AG04450 (cell line): ENCODE measurements around the gene MYLK3. TPM values are rescaled to one million over a fixed set of nuclear protein-coding genes. Genes with fewer than 3 reads are reported as not detected.

ENCODE experiments used
- CTCF ChIA-PET: fragments of 300-600, 350-600 bp; formaldehyde crosslinking; extraction: SDS; loops from one replicate; lab custom pipeline; 2022; ENCODE audit warnings: antibody characterized with exemption, inconsistent platforms; lab: Charles Lee
- POLR2A ChIA-PET: fragments of 350-600 bp; formaldehyde crosslinking; extraction: SDS; loops from one replicate; lab custom pipeline; 2021; ENCODE audit warnings: antibody characterized with exemption, inconsistent platforms; lab: Yijun Ruan, JAX
- DNase-seq: peaks from one replicate; pipeline ENCODE4 v3.0.0-alpha.2; 2011; ENCODE audit warnings: low read depth, low spot score
- H3K27ac ChIP-seq: one replicate; pipeline ENCODE4 v1.5.1; 2012; ENCODE audit warnings: low read depth, low read length, control low read depth
- H3K27me3 ChIP-seq: one replicate; pipeline ENCODE4 v1.6.0; 2012; ENCODE audit warnings: low read length; ENCODE audit not compliant: control insufficient read depth, insufficient read depth
- H3K4me3 ChIP-seq: 2 replicates; pipeline ENCODE4 v1.5.1; 2011; ENCODE audit warnings: mild to moderate bottlenecking, low read depth, low read length, control low read depth
- H3K9me3 ChIP-seq: 2 replicates; pipeline ENCODE4 v1.5.1; 2012; ENCODE audit warnings: low read length; ENCODE audit not compliant: control insufficient read depth, insufficient read depth
- polyA plus RNA-seq: library from polyadenylated mRNA; depleted of rRNA; stranded (reverse); fragments of >200 nt; gene quantifications from 2 replicates; pipeline ENCODE4 v1.2.3, GENCODE V29; 2011
- TF ChIP-seq, protein P1 (sequence below): IDR thresholded peaks from 2 replicates; pipeline ENCODE4 v1.5.1; 2011; ENCODE audit warnings: low read depth, low read length, control low read depth, inconsistent platforms

The MYLK3 gene
- polyA plus RNA-seq, 1 experiment, result 0.11 TPM

DNA sequence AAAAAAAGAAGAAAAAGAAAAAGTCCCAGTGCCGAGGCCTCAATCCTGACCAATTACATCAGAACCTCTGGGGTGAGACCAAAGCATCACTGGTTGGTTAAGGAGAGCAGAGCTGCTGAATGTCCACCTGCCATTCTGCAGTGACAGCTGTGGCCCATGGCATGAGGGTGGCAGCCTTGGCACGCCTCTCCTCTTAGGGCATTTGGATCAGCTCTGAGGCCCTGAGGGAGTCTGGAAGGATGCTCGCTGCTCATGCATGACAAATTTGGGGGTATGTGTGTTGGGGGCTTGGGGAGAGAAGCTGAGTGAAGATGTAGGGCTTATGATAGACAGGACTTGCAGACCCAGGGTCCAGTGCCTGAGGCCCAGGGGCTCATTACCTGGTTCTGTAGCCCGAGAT, 26.3 kb downstream of the MYLK3 start:
- Histone ChIP-seq H3K4me3 (no peak overlapping the region), H3K9me3 (no peaks in the 10 kb centered on the region), H3K27me3 (no peaks in the 10 kb centered on the region), H3K27ac (no peak overlapping the region)
- CTCF ChIA-PET, result no interaction called here
- DNase-seq, result no peak
- POLR2A ChIA-PET, result no interaction called here
- TF ChIP-seq, protein P1, sequence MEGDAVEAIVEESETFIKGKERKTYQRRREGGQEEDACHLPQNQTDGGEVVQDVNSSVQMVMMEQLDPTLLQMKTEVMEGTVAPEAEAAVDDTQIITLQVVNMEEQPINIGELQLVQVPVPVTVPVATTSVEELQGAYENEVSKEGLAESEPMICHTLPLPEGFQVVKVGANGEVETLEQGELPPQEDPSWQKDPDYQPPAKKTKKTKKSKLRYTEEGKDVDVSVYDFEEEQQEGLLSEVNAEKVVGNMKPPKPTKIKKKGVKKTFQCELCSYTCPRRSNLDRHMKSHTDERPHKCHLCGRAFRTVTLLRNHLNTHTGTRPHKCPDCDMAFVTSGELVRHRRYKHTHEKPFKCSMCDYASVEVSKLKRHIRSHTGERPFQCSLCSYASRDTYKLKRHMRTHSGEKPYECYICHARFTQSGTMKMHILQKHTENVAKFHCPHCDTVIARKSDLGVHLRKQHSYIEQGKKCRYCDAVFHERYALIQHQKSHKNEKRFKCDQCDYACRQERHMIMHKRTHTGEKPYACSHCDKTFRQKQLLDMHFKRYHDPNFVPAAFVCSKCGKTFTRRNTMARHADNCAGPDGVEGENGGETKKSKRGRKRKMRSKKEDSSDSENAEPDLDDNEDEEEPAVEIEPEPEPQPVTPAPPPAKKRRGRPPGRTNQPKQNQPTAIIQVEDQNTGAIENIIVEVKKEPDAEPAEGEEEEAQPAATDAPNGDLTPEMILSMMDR, result no peak

DNA sequence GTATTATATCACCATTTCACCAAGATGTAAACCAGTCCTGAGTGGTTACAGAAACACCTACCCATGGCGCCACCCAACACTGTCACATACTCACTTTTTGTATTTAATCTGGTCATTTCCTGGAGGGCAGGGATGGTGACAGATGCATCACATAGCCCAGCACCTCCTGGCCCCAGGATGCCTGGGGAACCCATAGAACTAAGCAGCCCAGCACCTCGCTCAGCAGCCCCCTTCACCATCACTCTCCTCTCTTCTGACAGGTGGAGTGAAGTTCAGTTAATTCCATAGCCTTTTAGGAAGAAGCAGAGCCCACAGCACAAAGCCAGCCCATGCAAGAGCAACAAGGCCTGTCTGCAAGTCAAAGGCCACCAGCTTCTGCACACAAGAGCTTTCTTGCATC, 27.5 kb downstream of the MYLK3 start:
- DNase-seq, result no peak
- H3K27ac ChIP-seq, result no peak overlapping the region
- POLR2A ChIA-PET, result no interaction called here
- H3K4me3 ChIP-seq, result no peak overlapping the region
- H3K9me3 ChIP-seq, result no peaks in the 10 kb centered on the region
- CTCF ChIA-PET, result no interaction called here
- H3K27me3 ChIP-seq, result no peaks in the 10 kb centered on the region
- TF ChIP-seq, protein P1, result no peak

DNA sequence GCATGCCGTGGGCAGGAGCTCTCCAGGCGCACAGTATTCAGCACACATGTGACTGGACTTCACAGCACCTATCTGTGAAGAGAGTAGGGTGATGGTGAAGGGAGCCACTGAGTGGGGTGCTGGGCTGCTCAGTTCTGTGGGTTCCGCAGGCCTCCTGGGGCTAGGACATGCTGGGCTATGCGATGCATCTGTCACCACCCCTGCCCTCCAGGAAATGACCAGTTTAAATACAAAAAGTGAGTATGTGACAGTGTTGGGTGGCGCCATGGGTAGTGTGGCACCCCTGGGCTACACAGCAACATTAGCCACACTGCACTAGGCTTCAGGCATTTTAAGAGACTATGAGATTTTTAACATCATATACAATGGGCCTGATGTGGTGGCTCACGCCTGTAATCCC, 28.6 kb downstream of the MYLK3 start:
- no peak overlapping the region for H3K4me3 ChIP-seq
- no peak overlapping the region for H3K27ac ChIP-seq
- H3K9me3 ChIP-seq, result no peaks in the 10 kb centered on the region
- TF ChIP-seq, protein P1, result no peak
- H3K27me3 ChIP-seq, result no peaks in the 10 kb centered on the region
- no peak for DNase-seq
- ChIA-PET POLR2A (no interaction called here), CTCF (no interaction called here)

DNA sequence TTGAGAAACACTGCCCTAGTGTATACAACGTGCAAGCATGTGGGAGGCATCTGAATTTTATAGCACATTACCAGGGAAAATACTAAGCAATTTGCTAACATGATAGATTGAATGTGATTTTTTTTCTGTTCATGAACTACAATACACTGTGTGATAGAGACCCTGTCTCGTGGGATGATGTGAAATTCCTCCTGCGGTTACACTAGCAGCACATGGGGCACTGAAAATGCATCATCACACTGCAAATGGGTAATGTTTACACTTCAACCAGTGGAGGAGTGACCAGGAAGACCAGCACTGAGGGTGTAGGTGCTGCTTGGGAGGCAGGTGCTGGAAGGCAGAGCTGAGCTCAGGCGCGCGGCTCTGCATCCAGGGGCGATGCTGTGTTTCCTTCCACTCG, 29.9 kb downstream of the MYLK3 start:
- Histone ChIP-seq H3K27me3 (no peaks in the 10 kb centered on the region), H3K4me3 (no peak overlapping the region), H3K9me3 (no peaks in the 10 kb centered on the region), H3K27ac (no peak overlapping the region)
- ChIA-PET CTCF (no interaction called here), POLR2A (no interaction called here)
- TF ChIP-seq, protein P1, result no peak
- no peak for DNase-seq

DNA sequence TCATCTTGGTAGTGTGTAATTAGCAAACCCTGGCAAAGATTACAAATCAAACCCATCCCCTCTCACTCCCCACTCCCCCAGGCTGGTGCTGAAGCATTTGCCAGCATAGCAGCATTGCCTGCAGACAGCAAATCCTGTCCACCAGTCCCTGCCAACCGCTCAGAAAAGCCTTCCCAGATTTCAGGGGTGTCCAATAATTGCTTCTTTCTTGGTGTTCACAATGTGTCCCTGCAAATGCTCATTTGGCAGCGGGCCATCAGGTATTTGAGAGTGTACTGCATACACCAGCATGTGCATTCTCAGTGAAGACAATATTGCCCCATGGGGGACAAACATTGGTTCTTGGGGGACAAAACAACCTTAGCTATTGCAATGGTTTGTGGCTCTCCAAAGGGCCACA, 30.5 kb downstream of the MYLK3 start:
- H3K4me3 ChIP-seq, result no peak overlapping the region
- CTCF ChIA-PET, result no interaction called here
- H3K27ac ChIP-seq, result no peak overlapping the region
- no peaks in the 10 kb centered on the region for H3K9me3 ChIP-seq
- POLR2A ChIA-PET, result no interaction called here
- no peak for DNase-seq
- TF ChIP-seq, protein P1, result no peak
- no peaks in the 10 kb centered on the region for H3K27me3 ChIP-seq
